Osteocyte (in vitro differentiated cells): ENCODE measurements around the gene VPS13D. TPM values are rescaled to one million over a fixed set of nuclear protein-coding genes. Genes with fewer than 3 reads are reported as not detected.

ENCODE experiments used
- DNase-seq: peaks from one replicate; pipeline ENCODE4 v3.0.0; 2021; ENCODE audit warnings: mixed read lengths; ENCODE audit not compliant: unreplicated experiment; ENCODE audit errors: extremely low spot score
- H3K27ac Mint-ChIP-seq: one replicate; pipeline ENCODE4 v1.8.0; 2021; ENCODE audit warnings: mild to moderate bottlenecking, mixed read lengths; ENCODE audit not compliant: unreplicated experiment
- H3K27me3 Mint-ChIP-seq: one replicate; pipeline ENCODE4 v1.8.0; 2021; ENCODE audit warnings: mixed read lengths; ENCODE audit not compliant: unreplicated experiment
- H3K36me3 Mint-ChIP-seq: one replicate; pipeline ENCODE4 v1.8.0; 2021; ENCODE audit warnings: mixed read lengths; ENCODE audit not compliant: unreplicated experiment
- H3K4me1 Mint-ChIP-seq: one replicate; pipeline ENCODE4 v1.8.0; 2021; ENCODE audit warnings: mixed read lengths; ENCODE audit not compliant: unreplicated experiment
- H3K4me3 Mint-ChIP-seq: one replicate; pipeline ENCODE4 v1.8.0; 2021; ENCODE audit warnings: mild to moderate bottlenecking, moderate library complexity, mixed read lengths; ENCODE audit not compliant: unreplicated experiment
- H3K9me3 Mint-ChIP-seq: one replicate; pipeline ENCODE4 v1.8.0; 2021; ENCODE audit warnings: mixed read lengths; ENCODE audit not compliant: unreplicated experiment
- CTCF ChIP-seq: fragments of 200-600 bp; sonication (generic); IDR thresholded peaks from 2 replicates; pipeline ENCODE4 v1.5.0; 2021; ENCODE audit warnings: antibody characterized with exemption, mild to moderate bottlenecking, moderate library complexity
- total RNA-seq: library from RNA; stranded (reverse); gene quantifications from 2 replicates; pipeline ENCODE4 v1.2.1, GENCODE V29; 2021

VPS13D gene
- total RNA-seq, 1 donor from 2014 or later: 41.1 TPM

- no peak for DNase-seq
- Mint-ChIP-seq H3K27ac (no peak overlapping the region), H3K36me3 (peaks cover 57% of the 10 kb centered on the region), H3K4me1 (peaks cover 11% of the 10 kb centered on the region), H3K9me3 (peaks cover 8% of the 10 kb centered on the region), H3K4me3 (no peak overlapping the region), H3K27me3 (no peaks in the 10 kb centered on the region)
- TF ChIP-seq CTCF: no peak
Measured at GRCh38 chr1:12411747-12412146, 181.9 kb downstream of the VPS13D start.

GRCh38 chr1:12412439-12412838 lies 182.6 kb downstream of the VPS13D start:
- H3K4me1 Mint-ChIP-seq: peaks cover 4% of the 10 kb centered on the region
- H3K27ac Mint-ChIP-seq: no peak overlapping the region
- H3K4me3 Mint-ChIP-seq: no peak overlapping the region
- H3K27me3 Mint-ChIP-seq: no peaks in the 10 kb centered on the region
- TF ChIP-seq CTCF: no peak
- peaks cover 8% of the 10 kb centered on the region for H3K9me3 Mint-ChIP-seq
- peaks cover 64% of the 10 kb centered on the region for H3K36me3 Mint-ChIP-seq
- no peak for DNase-seq

GRCh38 chr1:12413664-12414410 lies 184.0 kb downstream of the VPS13D start:
- peaks cover 8% of the 10 kb centered on the region for H3K9me3 Mint-ChIP-seq
- peaks cover 3% of the 10 kb centered on the region for H3K4me1 Mint-ChIP-seq
- H3K4me3 Mint-ChIP-seq: no peak overlapping the region
- no peak for TF ChIP-seq CTCF
- no peak for DNase-seq
- H3K27me3 Mint-ChIP-seq: no peaks in the 10 kb centered on the region
- peaks cover 74% of the 10 kb centered on the region for H3K36me3 Mint-ChIP-seq
- H3K27ac Mint-ChIP-seq: no peak overlapping the region

- TF ChIP-seq CTCF: no peak
- Mint-ChIP-seq H3K4me1 (peaks cover 3% of the 10 kb centered on the region), H3K27ac (no peak overlapping the region), H3K9me3 (peaks cover 8% of the 10 kb centered on the region), H3K4me3 (no peak overlapping the region), H3K36me3 (peaks cover 71% of the 10 kb centered on the region), H3K27me3 (no peaks in the 10 kb centered on the region)
- no peak for DNase-seq
Measured at GRCh38 chr1:12414444-12415018, 184.7 kb downstream of the VPS13D start.

- H3K27me3 Mint-ChIP-seq: no peaks in the 10 kb centered on the region
- DNase-seq: no peak
- peaks cover 3% of the 10 kb centered on the region for H3K9me3 Mint-ChIP-seq
- no peak overlapping the region for H3K27ac Mint-ChIP-seq
- H3K4me3 Mint-ChIP-seq: no peak overlapping the region
- no peaks in the 10 kb centered on the region for H3K4me1 Mint-ChIP-seq
- H3K36me3 Mint-ChIP-seq: peaks cover 65% of the 10 kb centered on the region
- TF ChIP-seq CTCF: no peak
Measured at GRCh38 chr1:12415038-12415466, 185.2 kb downstream of the VPS13D start.
